ENCODE results near the gene ABCC1. TPM values are rescaled to one million over a fixed set of nuclear protein-coding genes. Genes with fewer than 3 reads are reported as not detected.

Gene ABCC1
- total and polyA plus RNA-seq, 12 donors, result 6.1 to 32.8 (median 21.6) TPM

DNA sequence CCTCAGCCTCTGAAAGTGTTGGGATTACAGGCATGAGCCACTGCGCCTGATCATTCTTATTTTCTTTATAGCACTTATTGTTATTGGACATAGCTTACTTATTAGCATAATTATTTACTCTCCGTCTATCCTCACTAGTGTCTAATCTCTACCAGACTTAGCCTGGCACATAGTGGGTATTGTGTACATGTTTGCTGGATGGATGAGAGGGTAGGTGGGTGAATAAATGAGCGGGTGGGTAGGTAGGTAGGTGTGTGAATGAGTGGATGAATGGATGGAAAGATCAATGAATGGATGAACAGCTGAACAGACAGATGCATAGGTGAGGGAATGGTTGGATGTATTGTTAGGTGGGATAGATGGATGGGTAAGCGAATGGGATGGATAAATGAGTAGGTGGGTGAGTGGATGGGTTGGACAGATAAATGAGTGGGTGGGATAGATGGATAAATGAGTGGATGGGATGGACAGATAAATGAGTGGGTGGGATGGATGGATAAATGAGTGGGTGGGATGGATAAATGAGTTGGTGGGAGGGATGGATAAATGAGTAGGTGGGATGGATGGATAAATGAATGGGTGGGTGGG is 222.0 kb downstream of the ABCC1 start:
- H3K36me3 ChIP-seq, result no peaks in the 10 kb centered on the region
- no peak for TF ChIP-seq CTCF (IDR thresholded peaks at IDR 0.05)
- no peaks in the 10 kb centered on the region for H3K27me3 ChIP-seq
- DNase-seq (no peak), ATAC-seq (no peak)
- intact Hi-C loops (cut with DNase I), result no loop called here
- H3K9me3 ChIP-seq, result peaks cover 0 to 6% (median 3%) of the 10 kb centered on the region in 11 donors
- peaks cover 0 to 4% (median 0%) of the 10 kb centered on the region in 9 donors for H3K4me1 ChIP-seq
- H3K4me3 ChIP-seq, result no peak overlapping the region
- 91 to 94% methylated on average over 4 of the region's 4 CpGs for WGBS, 2 donors
- no peak overlapping the region for H3K27ac ChIP-seq

DNA sequence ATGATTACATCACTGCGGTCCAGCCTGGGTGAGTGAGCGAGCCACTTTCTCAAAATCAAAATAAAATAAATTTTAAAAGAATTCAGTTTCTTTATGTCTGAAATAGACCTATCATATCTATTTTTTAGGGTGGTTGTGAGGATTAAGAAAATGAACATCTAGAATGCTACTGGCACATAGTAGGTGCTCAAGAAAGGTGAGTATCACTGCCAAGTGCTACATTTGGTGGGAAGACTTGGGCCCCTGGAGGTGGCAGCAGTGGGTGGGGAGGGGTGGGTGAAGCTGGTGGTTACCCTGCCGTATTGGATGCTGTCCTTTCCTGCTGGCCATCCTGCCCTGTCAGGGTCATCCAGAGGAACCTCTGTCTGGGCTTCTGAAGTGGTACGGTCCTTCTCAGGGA is 223.6 kb downstream of the ABCC1 start:
- Histone ChIP-seq H3K27ac (no peak overlapping the region), H3K4me3 (no peak overlapping the region), H3K27me3 (no peaks in the 10 kb centered on the region), H3K9me3 (peaks cover 0 to 8% (median 4%) of the 10 kb centered on the region in 11 donors), H3K36me3 (no peaks in the 10 kb centered on the region), H3K4me1 (peaks cover 0 to 8% (median 3%) of the 10 kb centered on the region in 9 donors)
- WGBS, 2 donors, result 80 to 87% methylated on average over 4 of the region's 4 CpGs
- DNase-seq, result no peak
- intact Hi-C loops (cut with DNase I), result loop anchor here in 1 of 10 donors (1.0 kb wide), 1 partner anchor 23 kb away; no protein-coding TSS in a partner anchor
- no peak for ATAC-seq
- no peak for TF ChIP-seq CTCF (IDR thresholded peaks at IDR 0.05)

- ATAC-seq, result peak; percentile 67 to 92 (median 84)
- peak; percentile 59 to 64 for DNase-seq
- WGBS, 2 donors, result 19 to 31% methylated on average over 5 of the region's 5 CpGs
Observed at GRCh38 chr16:16175296-16175695, 225.9 kb downstream of the ABCC1 start.

GRCh38 chr16:16176328-16176727 is 226.9 kb downstream of the ABCC1 start:
- Histone ChIP-seq H3K36me3 (no peaks in the 10 kb centered on the region), H3K27me3 (no peaks in the 10 kb centered on the region), H3K4me1 (peaks cover 0 to 8% (median 3%) of the 10 kb centered on the region in 9 donors), H3K4me3 (no peak overlapping the region), H3K9me3 (peaks cover 0 to 8% (median 4%) of the 10 kb centered on the region in 11 donors), H3K27ac (no peak overlapping the region)
- DNase-seq (no peak), ATAC-seq (no peak)
- intact Hi-C loops (cut with DNase I), result no loop called here
- TF ChIP-seq CTCF (IDR thresholded peaks at IDR 0.05), result no peak

More at GRCh38 chr16:16175296-16175695, 225.9 kb downstream of the ABCC1 start:
- no peak for TF ChIP-seq CTCF (IDR thresholded peaks at IDR 0.05)
- Histone ChIP-seq H3K27ac (no peak overlapping the region), H3K4me3 (no peak overlapping the region), H3K4me1 (peaks cover 0 to 8% (median 3%) of the 10 kb centered on the region in 9 donors), H3K27me3 (no peaks in the 10 kb centered on the region), H3K9me3 (peaks cover 0 to 8% (median 4%) of the 10 kb centered on the region in 11 donors), H3K36me3 (no peaks in the 10 kb centered on the region)
- intact Hi-C loops (cut with DNase I), result no loop called here
